Activated CD4-positive, alpha-beta memory T cell treated with anti-CD3 and anti-CD28 coated beads, Interleukin-2, amount 10 ng/mL, durations not matched to agents 7 days and 5 days (primary cell): Measurements from ENCODE around the gene RERGL. TPM values are rescaled to one million over a fixed set of nuclear protein-coding genes. Genes with fewer than 3 reads are reported as not detected.

ENCODE experiments used
- CTCF ChIA-PET: fragments of 350-600 bp; sonication (Branson Sonifier 250); formaldehyde crosslinking; loops from one replicate; lab custom pipeline; 2021; ENCODE audit warnings: antibody characterized with exemption, inconsistent platforms; lab: Charles Lee
- POLR2A ChIA-PET: fragments of 350-600 bp; sonication (Branson Sonifier 250); formaldehyde crosslinking; loops from one replicate; lab custom pipeline; 2021; ENCODE audit warnings: antibody characterized with exemption; lab: Charles Lee
- DNase-seq: peaks from one replicate; pipeline ENCODE4 v3.0.0-alpha.2; 2020
- H3K27ac Mint-ChIP-seq: one replicate; pipeline ENCODE4 v1.8.0; 2021; ENCODE audit warnings: mild to moderate bottlenecking, mixed read lengths
- H3K27me3 Mint-ChIP-seq: one replicate; pipeline ENCODE4 v1.8.0; 2021; ENCODE audit warnings: mixed read lengths
- H3K36me3 Mint-ChIP-seq: one replicate; pipeline ENCODE4 v1.8.0; 2021; ENCODE audit warnings: low read depth, mixed read lengths
- H3K4me1 Mint-ChIP-seq: one replicate; pipeline ENCODE4 v1.8.0; 2021; ENCODE audit warnings: mixed read lengths
- H3K4me3 Mint-ChIP-seq: one replicate; pipeline ENCODE4 v1.8.0; 2021; ENCODE audit warnings: mild to moderate bottlenecking, mixed read lengths
- H3K9me3 Mint-ChIP-seq: one replicate; pipeline ENCODE4 v1.8.0; 2021; ENCODE audit warnings: mixed read lengths
- total RNA-seq, 2 experiments: library from RNA; stranded (reverse); gene quantifications; one replicate each; pipeline ENCODE4 v1.2.3, GENCODE V29; 2021

Gene RERGL
- not detected for total RNA-seq

- DNase-seq, result no peak
- H3K27ac Mint-ChIP-seq, result no peak within 1 kb of the TSS
- no peaks in the 10 kb centered on the region for H3K27me3 Mint-ChIP-seq
- peaks cover 7% of the 10 kb centered on the region for H3K9me3 Mint-ChIP-seq
- CTCF ChIA-PET, result no interaction called here
- H3K36me3 Mint-ChIP-seq, result peaks cover 2% of the 10 kb centered on the region
- no peak within 1 kb of the TSS for H3K4me3 Mint-ChIP-seq
- POLR2A ChIA-PET, result no interaction called here
- no peaks in the 10 kb centered on the region for H3K4me1 Mint-ChIP-seq
Measured at GRCh38 chr12:18090093-18090492, at the start of gene RERGL. RERGL (minus strand) TSS chr12:18090193; CDS start chr12:18090140, 53 bp downstream.

GRCh38 chr12:18139254-18139653 is 49.3 kb upstream of the RERGL start:
- H3K4me3 Mint-ChIP-seq, result no peak overlapping the region
- H3K36me3 Mint-ChIP-seq, result no peaks in the 10 kb centered on the region
- no peaks in the 10 kb centered on the region for H3K4me1 Mint-ChIP-seq
- no peaks in the 10 kb centered on the region for H3K9me3 Mint-ChIP-seq
- H3K27ac Mint-ChIP-seq, result no peak overlapping the region
- ChIA-PET CTCF (no interaction called here), POLR2A (no interaction called here)
- DNase-seq, result no peak
- no peaks in the 10 kb centered on the region for H3K27me3 Mint-ChIP-seq

GRCh38 chr12:18135509-18135908 is 45.5 kb upstream of the RERGL start:
- DNase-seq, result no peak
- POLR2A ChIA-PET, result no interaction called here
- CTCF ChIA-PET, result interaction anchor here (1.2 kb wide), 1 partner anchor 10 kb away, joined by 4 read pairs; no protein-coding TSS in a partner anchor

GRCh38 chr12:18135086-18135485 is 45.1 kb upstream of the RERGL start:
- ChIA-PET POLR2A (no interaction called here), CTCF (no interaction called here)
- Mint-ChIP-seq H3K27me3 (no peaks in the 10 kb centered on the region), H3K36me3 (no peaks in the 10 kb centered on the region), H3K27ac (no peak overlapping the region), H3K4me3 (no peak overlapping the region), H3K9me3 (no peaks in the 10 kb centered on the region), H3K4me1 (no peaks in the 10 kb centered on the region)
- no peak for DNase-seq

More at GRCh38 chr12:18135509-18135908, 45.5 kb upstream of the RERGL start:
- Mint-ChIP-seq H3K9me3 (no peaks in the 10 kb centered on the region), H3K4me3 (no peak overlapping the region), H3K36me3 (no peaks in the 10 kb centered on the region), H3K27ac (no peak overlapping the region), H3K4me1 (no peaks in the 10 kb centered on the region), H3K27me3 (no peaks in the 10 kb centered on the region)

GRCh38 chr12:18130851-18131250 is 40.9 kb upstream of the RERGL start:
- CTCF ChIA-PET, result no interaction called here
- POLR2A ChIA-PET, result no interaction called here
- DNase-seq, result no peak
- H3K36me3 Mint-ChIP-seq, result no peaks in the 10 kb centered on the region
- H3K4me1 Mint-ChIP-seq, result no peaks in the 10 kb centered on the region
- H3K4me3 Mint-ChIP-seq, result no peak overlapping the region
- H3K27ac Mint-ChIP-seq, result no peak overlapping the region
- peaks cover 11% of the 10 kb centered on the region for H3K9me3 Mint-ChIP-seq
- no peaks in the 10 kb centered on the region for H3K27me3 Mint-ChIP-seq

GRCh38 chr12:18123707-18124106 is 33.7 kb upstream of the RERGL start:
- no peaks in the 10 kb centered on the region for H3K27me3 Mint-ChIP-seq
- H3K4me1 Mint-ChIP-seq, result no peaks in the 10 kb centered on the region
- H3K4me3 Mint-ChIP-seq, result no peak overlapping the region
- H3K36me3 Mint-ChIP-seq, result no peaks in the 10 kb centered on the region
- H3K9me3 Mint-ChIP-seq, result peaks cover 12% of the 10 kb centered on the region
- no peak for DNase-seq
- POLR2A ChIA-PET, result no interaction called here
- H3K27ac Mint-ChIP-seq, result no peak overlapping the region
- CTCF ChIA-PET, result no interaction called here

GRCh38 chr12:18120899-18121298 is 30.9 kb upstream of the RERGL start:
- CTCF ChIA-PET, result no interaction called here
- no peak for DNase-seq
- Mint-ChIP-seq H3K4me1 (no peaks in the 10 kb centered on the region), H3K27ac (no peak overlapping the region), H3K27me3 (no peaks in the 10 kb centered on the region), H3K36me3 (no peaks in the 10 kb centered on the region), H3K9me3 (peaks cover 3% of the 10 kb centered on the region), H3K4me3 (no peak overlapping the region)
- POLR2A ChIA-PET, result no interaction called here

GRCh38 chr12:18108611-18109010 is 18.6 kb upstream of the RERGL start:
- Mint-ChIP-seq H3K9me3 (no peaks in the 10 kb centered on the region), H3K4me1 (no peaks in the 10 kb centered on the region), H3K27ac (no peak overlapping the region), H3K4me3 (no peak overlapping the region), H3K36me3 (no peaks in the 10 kb centered on the region), H3K27me3 (no peaks in the 10 kb centered on the region)
- DNase-seq, result no peak
- ChIA-PET CTCF (no interaction called here), POLR2A (no interaction called here)

GRCh38 chr12:18103624-18104023 is 13.6 kb upstream of the RERGL start:
- no peak for DNase-seq
- CTCF ChIA-PET, result no interaction called here
- H3K27ac Mint-ChIP-seq, result no peak overlapping the region
- H3K4me1 Mint-ChIP-seq, result no peaks in the 10 kb centered on the region
- no peaks in the 10 kb centered on the region for H3K36me3 Mint-ChIP-seq
- H3K9me3 Mint-ChIP-seq, result peaks cover 2% of the 10 kb centered on the region
- no peaks in the 10 kb centered on the region for H3K27me3 Mint-ChIP-seq
- no peak overlapping the region for H3K4me3 Mint-ChIP-seq
- POLR2A ChIA-PET, result no interaction called here

- ChIA-PET CTCF (no interaction called here), POLR2A (no interaction called here)
- DNase-seq, result no peak
- H3K9me3 Mint-ChIP-seq, result peaks cover 2% of the 10 kb centered on the region
- H3K36me3 Mint-ChIP-seq, result no peaks in the 10 kb centered on the region
- no peak overlapping the region for H3K27ac Mint-ChIP-seq
- H3K27me3 Mint-ChIP-seq, result no peaks in the 10 kb centered on the region
- H3K4me3 Mint-ChIP-seq, result no peak overlapping the region
- no peaks in the 10 kb centered on the region for H3K4me1 Mint-ChIP-seq
Measured at GRCh38 chr12:18101043-18101442, 11.1 kb upstream of the RERGL start.

- CTCF ChIA-PET, result no interaction called here
- H3K27ac Mint-ChIP-seq, result no peak overlapping the region
- H3K36me3 Mint-ChIP-seq, result no peaks in the 10 kb centered on the region
- POLR2A ChIA-PET, result no interaction called here
- H3K4me1 Mint-ChIP-seq, result no peaks in the 10 kb centered on the region
- H3K27me3 Mint-ChIP-seq, result no peaks in the 10 kb centered on the region
- no peak overlapping the region for H3K4me3 Mint-ChIP-seq
- peaks cover 11% of the 10 kb centered on the region for H3K9me3 Mint-ChIP-seq
- no peak for DNase-seq
Measured at GRCh38 chr12:18084080-18084479, 5.9 kb downstream of the RERGL start.

GRCh38 chr12:18079541-18080246 is 10.3 kb downstream of the RERGL start:
- no peaks in the 10 kb centered on the region for H3K4me1 Mint-ChIP-seq

GRCh38 chr12:18074001-18074400 is 16.0 kb downstream of the RERGL start:
- no peak overlapping the region for H3K4me3 Mint-ChIP-seq
- no peaks in the 10 kb centered on the region for H3K36me3 Mint-ChIP-seq
- no peak for DNase-seq
- H3K27ac Mint-ChIP-seq, result no peak overlapping the region
- H3K4me1 Mint-ChIP-seq, result no peaks in the 10 kb centered on the region
- POLR2A ChIA-PET, result no interaction called here
- H3K9me3 Mint-ChIP-seq, result peaks cover 7% of the 10 kb centered on the region
- H3K27me3 Mint-ChIP-seq, result no peaks in the 10 kb centered on the region
- CTCF ChIA-PET, result no interaction called here

More at GRCh38 chr12:18079541-18080246, 10.3 kb downstream of the RERGL start:
- Mint-ChIP-seq H3K9me3 (peaks cover 4% of the 10 kb centered on the region), H3K27ac (no peak overlapping the region), H3K27me3 (no peaks in the 10 kb centered on the region), H3K4me3 (no peak overlapping the region), H3K36me3 (no peaks in the 10 kb centered on the region)
- ChIA-PET POLR2A (no interaction called here), CTCF (no interaction called here)
- DNase-seq, result no peak

- Mint-ChIP-seq H3K36me3 (no peaks in the 10 kb centered on the region), H3K27me3 (no peaks in the 10 kb centered on the region)
- DNase-seq, result no peak
Measured at GRCh38 chr12:18072723-18073122, 17.3 kb downstream of the RERGL start.

More at GRCh38 chr12:18072723-18073122, 17.3 kb downstream of the RERGL start:
- H3K4me3 Mint-ChIP-seq, result no peak overlapping the region
- ChIA-PET POLR2A (no interaction called here), CTCF (no interaction called here)
- H3K27ac Mint-ChIP-seq, result no peak overlapping the region
- peaks cover 7% of the 10 kb centered on the region for H3K9me3 Mint-ChIP-seq
- H3K4me1 Mint-ChIP-seq, result no peaks in the 10 kb centered on the region
